IPS-NIHi7 (cell line): ENCODE measurements around the gene TRIM2.
"Not testable (repeated sequence)": the region's sequence is repeated elsewhere in the genome, so short reads cannot be mapped to it uniquely, and the experiment has no call there.

Experiments used
- DNase-seq: peaks from one replicate; pipeline ENCODE4 v3.0.0; 2012; ENCODE audit warnings: mixed read lengths; ENCODE audit errors: extremely low spot score

The TRIM2 gene

GRCh38 chr4:153204247-153204671 is at the start of gene TRIM2:
TRIM2 (plus strand) TSS chr4:153204443; CDS start chr4:153204531, 88 bp downstream.
- peak; percentile 59 for DNase-seq

- no peak for DNase-seq
These were observed 48.6 kb upstream of the TRIM2 start for GRCh38 chr4:153155686-153156085.

GRCh38 chr4:153156263-153156662 is 48.0 kb upstream of the TRIM2 start:
- DNase-seq = peak; percentile 51

GRCh38 chr4:153156721-153157120 is 47.5 kb upstream of the TRIM2 start:
- no peak for DNase-seq

- DNase-seq = no peak
These were observed 45.2 kb upstream of the TRIM2 start for GRCh38 chr4:153159016-153159415.

GRCh38 chr4:153159728-153160221 is 44.5 kb upstream of the TRIM2 start:
- DNase-seq = no peak

- no peak for DNase-seq
These were observed 43.4 kb upstream of the TRIM2 start for GRCh38 chr4:153160821-153161220.

- no peak for DNase-seq
These were observed 42.8 kb upstream of the TRIM2 start for GRCh38 chr4:153161226-153161963.

GRCh38 chr4:153165236-153165635 is 39.0 kb upstream of the TRIM2 start:
- DNase-seq = not testable (repeated sequence)

GRCh38 chr4:153166716-153167501 is 37.3 kb upstream of the TRIM2 start:
- no peak for DNase-seq

GRCh38 chr4:153169776-153170175 is 34.5 kb upstream of the TRIM2 start:
- no peak for DNase-seq

- DNase-seq = no peak
These were observed 33.8 kb upstream of the TRIM2 start for GRCh38 chr4:153170407-153170806.

GRCh38 chr4:153174821-153175567 is 29.2 kb upstream of the TRIM2 start:
- no peak for DNase-seq

- no peak for DNase-seq
These were observed 27.3 kb upstream of the TRIM2 start for GRCh38 chr4:153176938-153177337.

GRCh38 chr4:153177841-153178240 is 26.4 kb upstream of the TRIM2 start:
- no peak for DNase-seq

GRCh38 chr4:153179100-153179499 is 25.1 kb upstream of the TRIM2 start:
- DNase-seq = no peak

GRCh38 chr4:153181293-153181692 is 22.9 kb upstream of the TRIM2 start:
- no peak for DNase-seq

- no peak for DNase-seq
These were observed 22.5 kb upstream of the TRIM2 start for GRCh38 chr4:153181700-153182099.

- DNase-seq = no peak
These were observed 21.1 kb upstream of the TRIM2 start for GRCh38 chr4:153183146-153183545.

- no peak for DNase-seq
These were observed 18.9 kb upstream of the TRIM2 start for GRCh38 chr4:153185331-153185852.

GRCh38 chr4:153186046-153186728 is 18.1 kb upstream of the TRIM2 start:
- DNase-seq = no peak
